ENCODE results near the gene CPPED1. TPM values are rescaled to one million over a fixed set of nuclear protein-coding genes. Genes with fewer than 3 reads are reported as not detected.

CPPED1 gene
- total RNA-seq, 1 donor from 2014 or later = 41.3 TPM

DNA sequence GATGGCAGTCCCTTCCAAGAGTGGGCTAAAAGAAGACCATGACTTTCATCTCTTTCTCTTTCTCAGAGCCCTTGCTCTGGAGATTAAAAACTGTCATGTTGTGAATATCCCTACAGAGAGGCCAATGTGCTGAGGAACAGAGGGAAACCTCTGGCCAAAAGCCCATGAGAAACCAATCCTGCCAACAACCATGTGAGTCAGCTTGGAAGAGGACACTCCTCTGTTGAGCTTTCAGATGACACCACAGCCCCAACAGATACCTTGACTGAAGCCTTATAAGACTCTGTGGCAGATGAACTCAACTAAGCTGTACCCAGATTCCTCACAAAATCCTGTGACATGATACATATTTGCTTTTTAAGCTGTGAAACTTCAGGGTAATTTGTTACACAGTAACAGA, 19.6 kb downstream of the CPPED1 start:
- H3K36me3 Mint-ChIP-seq (ENCODE audit: unreplicated experiment) = peaks cover 3% of the 10 kb centered on the region
- H3K27me3 Mint-ChIP-seq (ENCODE audit: unreplicated experiment) = peaks cover 2% of the 10 kb centered on the region
- H3K9me3 Mint-ChIP-seq (ENCODE audit: unreplicated experiment) = peaks cover 2% of the 10 kb centered on the region
- no peak overlapping the region for H3K27ac Mint-ChIP-seq (ENCODE audit: unreplicated experiment)
- no peak for DNase-seq
- no peak overlapping the region for H3K4me3 Mint-ChIP-seq (ENCODE audit: unreplicated experiment)
- TF ChIP-seq, protein P1, sequence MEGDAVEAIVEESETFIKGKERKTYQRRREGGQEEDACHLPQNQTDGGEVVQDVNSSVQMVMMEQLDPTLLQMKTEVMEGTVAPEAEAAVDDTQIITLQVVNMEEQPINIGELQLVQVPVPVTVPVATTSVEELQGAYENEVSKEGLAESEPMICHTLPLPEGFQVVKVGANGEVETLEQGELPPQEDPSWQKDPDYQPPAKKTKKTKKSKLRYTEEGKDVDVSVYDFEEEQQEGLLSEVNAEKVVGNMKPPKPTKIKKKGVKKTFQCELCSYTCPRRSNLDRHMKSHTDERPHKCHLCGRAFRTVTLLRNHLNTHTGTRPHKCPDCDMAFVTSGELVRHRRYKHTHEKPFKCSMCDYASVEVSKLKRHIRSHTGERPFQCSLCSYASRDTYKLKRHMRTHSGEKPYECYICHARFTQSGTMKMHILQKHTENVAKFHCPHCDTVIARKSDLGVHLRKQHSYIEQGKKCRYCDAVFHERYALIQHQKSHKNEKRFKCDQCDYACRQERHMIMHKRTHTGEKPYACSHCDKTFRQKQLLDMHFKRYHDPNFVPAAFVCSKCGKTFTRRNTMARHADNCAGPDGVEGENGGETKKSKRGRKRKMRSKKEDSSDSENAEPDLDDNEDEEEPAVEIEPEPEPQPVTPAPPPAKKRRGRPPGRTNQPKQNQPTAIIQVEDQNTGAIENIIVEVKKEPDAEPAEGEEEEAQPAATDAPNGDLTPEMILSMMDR (IDR thresholded peaks at IDR 0.05; ENCODE audit: partially characterized antibody, unreplicated experiment) = no peak
- peaks cover 2% of the 10 kb centered on the region for H3K4me1 Mint-ChIP-seq (ENCODE audit: low read depth, unreplicated experiment)

GRCh38 chr16:12781777-12782176, 21.9 kb downstream of the CPPED1 start:
- Mint-ChIP-seq H3K36me3 (ENCODE audit: unreplicated experiment) (peaks cover 3% of the 10 kb centered on the region), H3K27ac (ENCODE audit: unreplicated experiment) (no peak overlapping the region), H3K27me3 (ENCODE audit: unreplicated experiment) (peaks cover 2% of the 10 kb centered on the region), H3K4me1 (ENCODE audit: low read depth, unreplicated experiment) (peaks cover 2% of the 10 kb centered on the region), H3K4me3 (ENCODE audit: unreplicated experiment) (no peak overlapping the region), H3K9me3 (ENCODE audit: unreplicated experiment) (peaks cover 2% of the 10 kb centered on the region)
- no peak for DNase-seq
- TF ChIP-seq, protein P1 (IDR thresholded peaks at IDR 0.05; ENCODE audit: partially characterized antibody, unreplicated experiment) = no peak

GRCh38 chr16:12780467-12780866, 23.2 kb downstream of the CPPED1 start:
- Mint-ChIP-seq H3K4me3 (ENCODE audit: unreplicated experiment) (no peak overlapping the region), H3K36me3 (ENCODE audit: unreplicated experiment) (peaks cover 7% of the 10 kb centered on the region), H3K27ac (ENCODE audit: unreplicated experiment) (no peak overlapping the region), H3K4me1 (ENCODE audit: low read depth, unreplicated experiment) (peaks cover 12% of the 10 kb centered on the region), H3K27me3 (ENCODE audit: unreplicated experiment) (peaks cover 2% of the 10 kb centered on the region), H3K9me3 (ENCODE audit: unreplicated experiment) (no peaks in the 10 kb centered on the region)
- no peak for DNase-seq
- TF ChIP-seq, protein P1 (IDR thresholded peaks at IDR 0.05; ENCODE audit: partially characterized antibody, unreplicated experiment) = no peak

DNA sequence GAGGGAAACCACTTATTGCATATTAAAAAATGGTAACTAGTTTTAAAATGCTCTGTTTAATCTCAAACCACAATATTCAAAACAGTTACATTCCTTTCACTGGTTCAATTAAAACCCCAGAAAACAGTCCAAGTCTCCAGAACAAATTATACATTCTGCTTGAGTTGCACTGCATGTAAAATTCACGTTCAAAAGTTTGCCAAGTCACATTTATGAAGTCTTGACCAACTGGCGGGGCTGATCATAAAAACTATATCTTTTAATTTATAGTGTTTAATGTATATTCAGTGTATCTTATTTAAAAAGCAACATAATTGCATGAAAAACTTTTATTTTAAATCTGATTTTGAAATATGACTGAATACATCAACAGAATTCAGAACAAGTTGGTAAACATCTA, 25.0 kb downstream of the CPPED1 start:
- TF ChIP-seq, protein P1 (IDR thresholded peaks at IDR 0.05; ENCODE audit: partially characterized antibody, unreplicated experiment) = no peak
- no peaks in the 10 kb centered on the region for H3K9me3 Mint-ChIP-seq (ENCODE audit: unreplicated experiment)
- H3K27ac Mint-ChIP-seq (ENCODE audit: unreplicated experiment) = no peak overlapping the region
- H3K4me3 Mint-ChIP-seq (ENCODE audit: unreplicated experiment) = no peak overlapping the region
- H3K36me3 Mint-ChIP-seq (ENCODE audit: unreplicated experiment) = peaks cover 13% of the 10 kb centered on the region
- no peak for DNase-seq
- peaks cover 18% of the 10 kb centered on the region for H3K4me1 Mint-ChIP-seq (ENCODE audit: low read depth, unreplicated experiment)
- peaks cover 2% of the 10 kb centered on the region for H3K27me3 Mint-ChIP-seq (ENCODE audit: unreplicated experiment)

DNA sequence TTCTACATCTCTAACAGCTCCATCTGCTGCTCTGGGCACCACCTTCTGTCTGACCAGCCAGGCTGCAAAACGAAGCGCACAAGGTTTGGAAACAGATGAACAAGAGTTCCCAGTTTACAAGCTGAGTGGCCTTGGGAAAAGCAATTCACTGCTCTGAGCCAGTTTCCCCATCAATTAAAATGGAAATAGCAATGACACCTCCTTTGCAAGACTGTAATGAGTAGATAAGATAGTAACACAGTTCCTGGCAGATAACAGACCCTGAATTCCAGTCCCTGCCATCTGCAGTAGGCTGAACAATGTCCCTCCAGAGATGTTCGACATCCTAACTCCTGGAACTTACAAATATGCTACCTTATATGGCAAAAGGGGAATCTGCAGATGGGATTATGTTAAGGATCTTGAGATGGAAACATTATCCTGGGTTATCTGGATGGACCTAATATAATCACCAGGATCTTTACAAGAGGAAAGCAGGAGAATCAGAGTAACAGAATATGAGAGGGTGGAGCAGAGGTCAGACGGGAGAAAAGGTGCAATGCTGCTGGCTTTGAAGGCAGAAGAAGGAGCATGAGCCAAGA, 27.9 kb downstream of the CPPED1 start:
- Mint-ChIP-seq H3K36me3 (ENCODE audit: unreplicated experiment) (peaks cover 16% of the 10 kb centered on the region), H3K4me1 (ENCODE audit: low read depth, unreplicated experiment) (peaks cover 22% of the 10 kb centered on the region), H3K27ac (ENCODE audit: unreplicated experiment) (peak overlapping the region; percentile 73), H3K4me3 (ENCODE audit: unreplicated experiment) (no peak overlapping the region), H3K27me3 (ENCODE audit: unreplicated experiment) (no peaks in the 10 kb centered on the region), H3K9me3 (ENCODE audit: unreplicated experiment) (no peaks in the 10 kb centered on the region)
- no peak for DNase-seq
- TF ChIP-seq, protein P1 (IDR thresholded peaks at IDR 0.05; ENCODE audit: partially characterized antibody, unreplicated experiment) = no peak

All from glutamatergic neuron (in vitro differentiated cells).